Measurements from ENCODE around the gene TREH.

- TF ChIP-seq CTCF (IDR thresholded peaks at IDR 0.05 in 4 of 5, conservative IDR thresholded peaks at IDR 0.05 in 1 of 5) (no peak), POLR2A (IDR thresholded peaks at IDR 0.05) (no peak)
Observed at GRCh38 chr11:118623269-118623655, 56.2 kb downstream of the TREH start.
